ENCODE data around the gene RFX2.
A peak's percentile ranks its signal among the peaks of the same experiment; 100 is the strongest.

Gene RFX2

GRCh38 chr19:6059396-6059947 lies 50.8 kb downstream of the RFX2 start:
- no peak for DNase-seq

DNA sequence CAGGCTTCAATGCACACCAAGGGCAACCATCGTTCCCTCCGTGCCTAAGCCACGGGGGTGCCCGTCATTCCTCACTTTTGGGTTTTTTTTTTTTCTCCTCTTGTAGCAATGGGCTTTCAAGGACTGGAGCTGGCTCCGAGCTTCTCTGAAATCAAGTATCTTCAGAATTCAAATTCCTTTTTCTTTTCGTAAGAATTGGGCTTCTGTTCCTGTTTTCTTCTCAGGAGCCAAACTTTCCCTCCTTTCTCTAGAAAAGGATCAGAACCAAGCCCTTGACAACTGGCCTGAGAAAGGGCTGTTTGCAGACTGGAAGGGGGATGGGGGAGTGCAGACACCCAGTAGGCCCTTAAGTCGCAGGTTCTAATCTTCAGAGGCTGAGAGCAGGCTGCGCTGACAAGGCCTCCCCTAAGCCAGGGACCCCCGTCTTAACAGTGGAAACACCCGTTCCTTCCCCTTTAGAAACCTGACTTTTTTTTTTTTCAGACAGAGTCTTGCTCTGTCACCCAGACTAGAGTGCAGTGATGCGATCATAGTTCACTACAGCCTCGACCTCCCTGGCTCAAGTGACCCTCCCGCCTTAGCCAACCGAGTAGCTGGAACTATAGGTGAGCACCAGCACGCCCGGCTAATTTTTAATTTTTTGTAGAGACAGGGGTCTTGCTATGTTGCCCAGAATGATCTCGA lies 51.6 kb downstream of the RFX2 start:
- DNase-seq, result no peak

DNA sequence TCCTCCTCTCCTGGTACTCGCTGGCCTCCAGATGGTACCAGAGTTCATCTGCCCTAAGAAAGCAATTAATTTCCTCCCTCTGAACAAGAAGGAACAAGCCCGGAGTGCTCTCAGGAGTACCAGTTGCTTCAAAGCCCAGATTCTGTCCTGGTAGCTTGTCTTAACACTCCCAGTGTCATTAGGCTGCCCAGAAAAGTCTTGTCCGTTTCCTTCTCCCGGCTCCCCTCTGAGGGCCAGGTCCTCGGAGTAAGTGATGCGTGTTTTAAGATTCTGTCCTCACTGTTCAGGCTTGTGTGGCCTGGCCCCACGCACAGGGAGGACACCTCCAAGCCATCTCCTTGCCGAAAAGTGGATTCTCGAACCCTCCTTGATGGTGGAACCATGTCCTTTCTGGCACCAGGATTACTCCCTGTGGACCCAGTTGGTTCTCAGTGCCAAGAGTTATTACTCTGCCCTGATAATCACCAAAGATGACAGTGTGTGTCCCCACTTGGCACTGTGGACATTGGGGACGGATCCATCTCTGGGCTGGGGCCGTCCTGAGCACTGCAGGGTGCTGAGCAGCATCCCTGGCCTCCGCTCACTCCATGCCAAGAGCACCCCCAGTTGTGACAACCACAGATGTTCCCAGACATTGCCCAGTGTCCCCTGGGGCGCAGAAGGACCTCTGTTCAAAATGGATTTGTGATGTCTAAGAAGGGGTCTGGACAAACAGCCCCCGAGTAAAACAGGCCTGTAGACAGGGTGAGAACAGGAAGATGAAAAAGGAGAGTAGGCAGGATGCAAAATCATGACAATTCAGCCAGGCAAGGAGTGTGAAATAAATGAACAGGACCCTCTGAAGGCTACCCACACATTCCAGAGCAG lies 52.4 kb downstream of the RFX2 start:
- no peak for DNase-seq

DNA sequence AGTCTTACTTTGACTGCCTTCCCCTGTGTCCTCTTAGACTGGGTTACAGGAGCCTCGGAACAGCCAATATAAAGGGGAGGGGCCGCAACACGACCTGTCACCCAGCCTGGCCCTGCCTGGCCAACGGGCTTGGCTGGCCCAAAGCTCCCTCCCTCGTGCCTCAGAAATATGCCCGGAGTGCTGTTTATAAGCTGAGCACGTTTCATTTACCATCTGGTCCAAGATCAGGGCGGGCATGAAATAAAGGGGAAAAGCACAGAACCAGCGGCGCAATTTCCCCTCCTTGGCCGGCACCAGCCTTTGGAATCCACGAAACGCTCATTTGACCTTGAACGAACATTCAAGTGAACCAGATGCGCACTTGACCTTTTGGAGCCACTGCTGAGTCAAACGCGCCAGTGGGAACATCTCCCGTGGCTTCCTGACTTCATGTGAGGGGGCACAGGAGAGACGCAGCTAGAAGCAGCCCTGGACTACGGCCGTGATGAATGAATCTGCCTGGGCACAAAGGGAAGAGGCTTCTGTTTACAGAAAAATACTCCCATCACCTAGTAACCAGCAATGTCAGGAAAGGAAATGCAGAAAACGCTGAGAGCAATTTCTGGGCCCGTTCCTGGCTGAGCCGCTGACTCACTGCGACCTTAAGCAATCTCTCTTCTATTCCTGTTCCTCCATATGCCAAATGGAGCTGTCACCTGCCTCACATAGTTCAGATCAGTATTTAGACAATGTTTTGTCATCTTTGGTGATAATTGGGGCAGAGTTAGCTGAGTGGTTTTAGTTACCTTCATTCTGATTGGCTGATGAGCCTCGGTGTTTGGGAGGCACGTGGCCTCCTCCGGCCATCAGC lies 53.3 kb downstream of the RFX2 start:
- DNase-seq, result no peak

- no peak for DNase-seq
Observed at GRCh38 chr19:6056282-6056741, 54.0 kb downstream of the RFX2 start.

DNA sequence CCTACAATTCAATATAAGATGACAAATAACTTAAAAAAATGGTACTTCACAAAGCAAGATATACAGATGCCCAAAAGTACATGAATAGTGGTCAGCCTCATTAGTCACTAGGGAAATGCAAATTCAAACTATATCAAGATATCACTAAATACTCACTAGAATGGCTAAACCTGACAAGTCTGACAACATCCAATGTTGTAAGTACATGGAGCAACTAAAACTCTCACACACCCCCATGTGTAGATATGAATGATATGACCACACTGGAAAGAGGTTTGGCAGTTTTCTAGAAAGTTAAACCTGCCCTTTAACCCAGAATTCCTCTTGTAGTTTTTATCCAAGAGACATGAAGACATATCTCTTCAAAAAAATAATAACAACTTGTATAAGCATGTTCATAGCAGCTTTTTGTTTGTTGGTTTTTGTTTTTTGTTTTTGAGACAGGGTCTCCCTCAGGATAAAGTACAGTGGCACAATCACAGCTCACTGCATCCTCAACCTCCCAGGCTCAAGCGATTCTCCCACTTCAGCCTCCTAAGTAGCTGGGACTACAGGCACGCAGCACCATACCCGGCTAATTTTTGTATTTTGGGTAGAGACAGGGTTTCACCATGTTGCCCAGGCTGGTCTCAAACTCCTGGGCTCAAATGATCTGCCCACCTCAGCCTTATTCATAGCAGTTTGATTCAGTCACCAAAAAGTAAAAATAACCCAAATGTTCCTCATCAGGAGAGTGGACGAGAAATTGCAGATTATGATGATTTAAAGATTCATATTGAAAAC lies 55.1 kb downstream of the RFX2 start:
- DNase-seq, result no peak

- DNase-seq, result peak; percentile 29 to 70 (median 50)
Observed at GRCh38 chr19:6048793-6049405, 61.4 kb downstream of the RFX2 start.

DNA sequence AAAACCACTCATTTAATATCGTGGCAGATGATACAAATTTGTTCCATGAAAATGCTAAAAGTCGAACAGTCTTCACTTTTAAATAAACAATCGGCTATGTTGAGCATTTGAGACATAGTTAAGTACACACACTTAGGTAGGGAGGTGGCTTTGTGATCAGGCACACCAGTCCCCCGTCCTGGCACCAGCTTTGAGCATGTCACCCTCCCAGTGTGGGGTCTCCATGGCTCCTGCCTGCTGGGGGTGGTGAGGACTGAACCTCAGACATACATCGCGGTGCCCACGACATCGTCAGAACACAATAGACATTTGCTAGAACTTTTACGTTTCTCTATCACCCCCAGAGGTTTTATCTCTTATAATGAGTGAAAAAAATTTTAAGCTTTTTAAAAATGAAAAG lies 62.0 kb downstream of the RFX2 start:
- no peak for DNase-seq

DNA sequence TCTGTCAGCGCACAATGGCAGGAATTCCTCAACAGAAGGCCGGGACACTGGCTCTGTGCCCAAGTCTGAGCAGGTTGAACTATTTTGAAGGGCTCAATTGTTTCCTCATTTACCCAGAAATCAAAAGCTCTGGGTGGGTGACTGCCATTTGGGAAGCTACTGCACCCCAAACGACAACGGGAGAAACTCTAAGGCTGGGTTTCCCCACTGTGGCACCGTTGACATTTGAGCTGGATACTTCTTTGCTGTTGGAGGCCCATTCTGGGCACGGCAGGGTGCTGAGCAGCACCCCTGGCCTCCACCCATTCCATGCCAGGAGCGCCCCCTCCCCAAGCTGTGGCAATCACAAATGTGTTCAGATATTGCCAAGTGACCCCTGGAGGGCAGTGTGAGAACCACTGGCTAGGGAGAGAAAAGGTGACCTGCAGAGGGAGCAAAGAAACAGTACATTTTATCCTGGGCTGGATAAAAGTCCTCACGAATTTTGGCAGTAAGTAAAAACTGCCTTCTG lies 62.5 kb downstream of the RFX2 start:
- DNase-seq, result no peak

GRCh38 chr19:6047256-6047655 lies 63.0 kb downstream of the RFX2 start:
- DNase-seq, result no peak

DNA sequence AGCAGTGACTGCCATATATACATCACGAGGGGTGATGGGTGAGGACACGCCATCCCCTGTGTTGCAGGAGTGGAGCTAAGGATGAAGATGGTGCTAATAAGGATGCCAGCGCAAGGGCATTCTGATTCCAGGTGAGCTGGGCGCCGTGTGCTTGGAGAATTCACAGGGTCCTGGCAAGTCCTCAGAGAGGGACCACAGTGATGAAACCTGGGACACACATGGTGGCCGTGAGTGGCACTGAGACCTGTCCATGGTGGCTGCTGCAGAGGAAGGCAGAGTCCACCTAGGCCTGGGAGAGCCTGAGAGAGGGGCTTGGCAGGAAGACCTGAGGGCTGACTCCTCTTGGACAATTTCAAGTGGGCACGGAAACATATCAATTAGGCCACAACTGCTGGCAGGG lies 65.2 kb downstream of the RFX2 start:
- DNase-seq, result no peak

DNA sequence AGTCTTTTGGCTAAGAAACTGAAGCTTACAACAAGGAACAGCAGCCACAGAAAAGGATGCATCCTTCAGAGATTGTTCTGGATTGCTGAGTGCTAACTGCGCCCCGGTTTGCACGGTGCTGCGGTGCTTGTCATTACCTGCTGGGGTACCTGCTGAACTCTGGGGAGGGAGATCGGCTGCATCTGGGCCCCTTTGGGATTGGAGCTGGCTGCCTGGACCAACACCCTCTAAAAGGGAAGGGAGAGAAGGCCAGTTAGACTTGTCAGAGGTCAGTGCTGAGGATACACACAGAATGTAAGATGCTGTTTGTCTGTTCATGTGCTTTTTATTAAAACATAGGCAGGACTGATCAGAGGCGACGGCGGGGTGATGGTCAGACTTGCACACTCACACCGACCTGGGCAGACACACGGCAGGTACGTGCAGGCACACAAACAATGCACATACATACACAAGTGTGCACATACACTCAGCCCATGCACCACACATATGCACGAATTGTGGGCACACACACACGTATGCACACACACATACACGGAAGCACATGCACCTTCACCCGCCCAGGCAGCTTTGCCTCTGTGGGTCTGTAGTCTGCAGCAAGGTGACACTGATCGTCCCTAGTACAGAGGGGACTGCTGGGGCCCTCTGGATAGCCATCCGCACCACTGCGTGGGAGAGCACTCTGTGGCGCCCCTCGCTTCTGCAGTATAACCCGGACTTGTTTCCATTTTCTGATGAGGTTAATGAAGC lies 66.1 kb downstream of the RFX2 start:
- DNase-seq, result no peak

- no peak for DNase-seq
Observed at GRCh38 chr19:6042776-6043726, 67.2 kb downstream of the RFX2 start.

- DNase-seq, result no peak
Observed at GRCh38 chr19:6041991-6042481, 68.3 kb downstream of the RFX2 start.

- no peak for DNase-seq
Observed at GRCh38 chr19:6041071-6041470, 69.2 kb downstream of the RFX2 start.

DNA sequence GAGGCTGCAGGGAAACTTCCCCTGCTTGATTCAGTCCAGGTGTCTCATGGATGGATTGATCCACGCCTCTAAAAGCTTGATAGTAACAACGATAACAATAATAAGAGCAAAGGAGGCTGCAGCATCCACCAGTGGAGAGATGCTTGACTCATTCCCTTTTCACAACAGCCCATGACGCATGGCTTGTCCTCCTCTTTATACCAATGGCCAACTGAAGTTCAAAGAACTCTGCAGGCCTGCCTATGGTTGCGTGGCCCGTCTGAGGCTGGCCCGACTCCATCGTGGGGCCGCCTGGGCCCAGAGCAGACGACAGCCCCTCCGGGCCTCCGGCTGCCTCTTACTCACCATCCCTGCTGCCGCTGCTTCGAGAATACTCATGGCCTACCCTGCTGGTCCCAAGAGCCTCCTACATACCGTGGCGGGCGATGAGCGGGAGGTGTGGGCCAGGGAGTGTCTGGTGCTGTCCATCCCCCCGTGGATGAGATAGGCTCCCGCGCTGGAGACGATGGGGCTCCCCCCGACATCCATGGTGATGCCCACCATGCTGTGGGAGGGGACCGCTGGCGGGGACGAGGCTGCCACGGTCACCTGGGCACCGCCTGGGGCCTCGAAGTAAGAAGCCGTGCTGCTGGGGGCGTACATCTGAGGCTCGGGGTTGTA lies 70.6 kb downstream of the RFX2 start:
- no peak for DNase-seq

DNA sequence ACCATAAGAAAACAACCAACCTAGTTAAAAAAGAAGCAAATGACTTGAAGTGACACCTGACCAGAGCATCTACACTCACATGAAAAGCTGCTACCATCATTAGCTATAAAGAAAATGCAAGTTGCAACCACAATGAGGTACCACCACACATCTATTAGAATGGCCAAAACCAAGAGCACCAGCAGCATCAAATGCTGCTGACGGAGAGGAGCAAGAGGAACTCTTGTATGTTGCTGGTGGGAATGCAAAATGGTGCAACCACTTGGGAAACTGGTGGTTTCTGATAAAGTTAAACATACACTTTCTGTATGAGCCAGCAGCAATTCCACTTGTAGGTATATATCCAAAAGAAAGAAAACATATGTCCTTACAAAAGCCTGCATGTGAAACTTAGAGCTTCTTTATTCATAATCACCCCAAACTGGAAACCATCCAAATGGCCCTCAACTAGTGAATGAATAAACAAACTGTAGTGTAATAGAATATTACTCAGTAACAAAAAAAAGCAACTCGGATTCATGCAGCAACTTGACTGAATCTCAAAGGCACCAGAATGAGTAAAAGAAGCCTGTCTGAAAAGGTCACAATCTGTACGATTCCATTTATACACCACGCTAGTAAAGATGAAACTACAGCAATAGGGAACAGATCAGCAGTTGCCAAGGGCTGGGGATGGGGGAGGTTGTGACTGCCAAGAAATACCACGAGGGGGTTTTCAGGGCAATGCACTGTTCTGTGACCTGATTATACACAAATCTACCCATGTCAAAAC lies 71.5 kb downstream of the RFX2 start:
- DNase-seq, result no peak

DNA sequence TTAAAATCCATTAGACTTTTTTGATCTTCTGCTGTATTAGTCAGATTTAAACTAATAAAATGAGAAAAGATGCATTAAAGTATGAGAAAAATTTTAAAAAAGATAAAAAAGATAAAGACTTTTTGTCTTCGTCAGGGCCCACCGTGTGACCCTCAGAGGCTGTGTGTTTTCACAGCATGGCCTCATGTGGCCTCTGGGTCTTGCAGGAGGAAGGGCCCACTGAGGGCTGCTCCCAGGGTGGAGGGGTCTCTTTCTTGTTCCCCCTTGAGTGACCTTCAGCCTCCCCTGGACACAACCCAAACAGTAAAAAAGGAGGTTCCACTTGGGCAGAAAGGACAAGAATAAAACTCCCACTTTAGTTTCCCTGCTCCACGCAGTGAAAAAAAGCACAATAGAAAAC lies 75.3 kb downstream of the RFX2 start:
- no peak for DNase-seq
